H9 (cell line): ENCODE data around the gene CMTM7. TPM values are rescaled to one million over a fixed set of nuclear protein-coding genes. Genes with fewer than 3 reads are reported as not detected.

Experiments used
- DNase-seq: peaks from one replicate; pipeline ENCODE4 v3.0.0-alpha.2; 2017
- H2AFZ ChIP-seq: one replicate; pipeline ENCODE4 v1.6.1; 2013; ENCODE audit warnings: mild to moderate bottlenecking, low read length, control low read depth, moderate library complexity
- H2AK5ac ChIP-seq: 2 replicates; pipeline ENCODE4 v1.6.1; 2013; ENCODE audit warnings: low read length, control low read depth, mixed read lengths; ENCODE audit not compliant: insufficient read length
- H2BK120ac ChIP-seq: one replicate; pipeline ENCODE4 v1.6.1; 2013; ENCODE audit warnings: low read depth, mild to moderate bottlenecking, low read length, control low read depth, inconsistent platforms; ENCODE audit not compliant: poor library complexity, severe bottlenecking
- H2BK12ac ChIP-seq: 2 replicates; pipeline ENCODE4 v1.6.1; 2013; ENCODE audit warnings: low read length, control low read depth, mixed read lengths, low read depth; ENCODE audit not compliant: insufficient read length
- H2BK15ac ChIP-seq: 2 replicates; pipeline ENCODE4 v1.6.1; 2013; ENCODE audit warnings: low read depth, low read length, control low read depth
- H2BK20ac ChIP-seq: one replicate; pipeline ENCODE4 v1.6.1; 2013; ENCODE audit warnings: low read depth, mild to moderate bottlenecking, low read length, control low read depth, inconsistent platforms; ENCODE audit not compliant: poor library complexity, severe bottlenecking
- H2BK5ac ChIP-seq: 2 replicates; pipeline ENCODE4 v1.6.1; 2013; ENCODE audit warnings: low read length, control low read depth, mixed read lengths; ENCODE audit not compliant: insufficient read length
- H3K14ac ChIP-seq: 2 replicates; pipeline ENCODE4 v1.6.1; 2013; ENCODE audit warnings: low read length, control low read depth; ENCODE audit not compliant: insufficient read depth
- H3K18ac ChIP-seq: 2 replicates; pipeline ENCODE4 v1.6.1; 2013; ENCODE audit warnings: low read depth, mild to moderate bottlenecking, mixed read lengths, low read length, control low read depth; ENCODE audit not compliant: insufficient read length
- H3K23ac ChIP-seq: 2 replicates; pipeline ENCODE4 v1.6.1; 2013; ENCODE audit warnings: low read length, control low read depth, mixed read lengths, low read depth; ENCODE audit not compliant: insufficient read length
- H3K23me2 ChIP-seq: 2 replicates; pipeline ENCODE4 v1.6.1; 2013; ENCODE audit warnings: low read depth, mild to moderate bottlenecking, mixed read lengths, low read length, control low read depth; ENCODE audit not compliant: insufficient read length, poor library complexity, severe bottlenecking
- H3K27ac ChIP-seq: 2 replicates; pipeline ENCODE4 v1.5.1; 2013; ENCODE audit warnings: low read length, control low read depth, mixed read lengths, low read depth; ENCODE audit not compliant: insufficient read length
- H3K27me3 ChIP-seq: 2 replicates; pipeline ENCODE4 v1.6.1; 2013; ENCODE audit warnings: low read length, control low read depth, inconsistent platforms; ENCODE audit not compliant: insufficient read depth
- H3K4ac ChIP-seq: 2 replicates; pipeline ENCODE4 v1.6.1; 2013; ENCODE audit warnings: low read depth, mild to moderate bottlenecking, control low read depth, inconsistent platforms, low read length, moderate library complexity
- H3K4me1 ChIP-seq: 2 replicates; pipeline ENCODE4 v1.6.1; 2013; ENCODE audit warnings: low read length, control low read depth, inconsistent platforms; ENCODE audit not compliant: insufficient read depth
- H3K4me2 ChIP-seq: 2 replicates; pipeline ENCODE4 v1.6.1; 2013; ENCODE audit warnings: low read length, control low read depth, mixed read lengths; ENCODE audit not compliant: insufficient read length, insufficient read depth
- H3K56ac ChIP-seq: 2 replicates; pipeline ENCODE4 v1.6.1; 2013; ENCODE audit warnings: low read depth, mild to moderate bottlenecking, mixed read lengths, low read length, control low read depth; ENCODE audit not compliant: insufficient read length
- H3K79me1 ChIP-seq: 2 replicates; pipeline ENCODE4 v1.6.1; 2013; ENCODE audit warnings: low read depth, mild to moderate bottlenecking, moderate library complexity, low read length, control low read depth, inconsistent platforms; ENCODE audit not compliant: insufficient read depth, poor library complexity, severe bottlenecking
- H3K79me2 ChIP-seq: 2 replicates; pipeline ENCODE4 v1.6.1; 2013; ENCODE audit warnings: low read length, control low read depth, inconsistent platforms; ENCODE audit not compliant: insufficient read depth
- H3K9ac ChIP-seq: 2 replicates; pipeline ENCODE4 v1.6.1; 2013; ENCODE audit warnings: low read length, control low read depth, mixed read lengths; ENCODE audit not compliant: insufficient read length; ENCODE audit errors: extremely low read depth
- H3K9me3 ChIP-seq: one replicate; pipeline ENCODE4 v1.6.1; 2013; ENCODE audit warnings: low read depth, low read length, inconsistent platforms; ENCODE audit not compliant: control insufficient read depth
- H3T11ph ChIP-seq: one replicate; pipeline ENCODE4 v1.6.1; 2013; ENCODE audit warnings: mild to moderate bottlenecking, low read length, control low read depth, inconsistent platforms
- H4K20me1 ChIP-seq: one replicate; pipeline ENCODE4 v1.6.1; 2013; ENCODE audit not compliant: control insufficient read depth, insufficient read length, insufficient read depth
- H4K5ac ChIP-seq: 2 replicates; pipeline ENCODE4 v1.6.1; 2013; ENCODE audit warnings: low read depth, mild to moderate bottlenecking, mixed read lengths, low read length, control low read depth; ENCODE audit not compliant: insufficient read length
- H4K8ac ChIP-seq: replicated peaks from 2 replicates; pipeline ENCODE4 v1.6.1; 2013; ENCODE audit warnings: low read length, control low read depth, mixed read lengths, low read depth; ENCODE audit not compliant: insufficient read length
- H4K91ac ChIP-seq: 2 replicates; pipeline ENCODE4 v1.6.1; 2013; ENCODE audit warnings: low read depth, mild to moderate bottlenecking, moderate library complexity, mixed read lengths, low read length, control low read depth; ENCODE audit not compliant: insufficient read length
- H3K27ac Mint-ChIP-seq, 3 experiments: 2 replicates in 2 of 3; 3 replicates in 1 of 3; pipeline ENCODE4 v1.8.0; 2020 to 2021; ENCODE audit warnings: mixed read lengths in 3 of 3, mild to moderate bottlenecking in 1 of 3, moderate library complexity in 1 of 3
- H3K27me3 Mint-ChIP-seq: 2 replicates; pipeline ENCODE4 v1.8.0; 2021; ENCODE audit warnings: low read depth, mild to moderate bottlenecking, moderate library complexity, mixed read lengths
- H3K36me3 Mint-ChIP-seq, 3 experiments: 2 replicates in 2 of 3; 3 replicates in 1 of 3; pipeline ENCODE4 v1.8.0; 2020 to 2021; ENCODE audit warnings: low read depth in 3 of 3, mixed read lengths in 3 of 3; ENCODE audit not compliant: insufficient read depth in 1 of 3
- H3K4me1 Mint-ChIP-seq, 2 experiments: 2 replicates each; pipeline ENCODE4 v1.8.0; 2020; ENCODE audit warnings: mixed read lengths in 2 of 2
- H3K4me3 Mint-ChIP-seq, 2 experiments: 2 replicates in 1 of 2; 3 replicates in 1 of 2; pipeline ENCODE4 v1.8.0; 2020 to 2021; ENCODE audit warnings: mild to moderate bottlenecking in 2 of 2, mixed read lengths in 2 of 2, moderate library complexity in 1 of 2
- H3K9me3 Mint-ChIP-seq, 2 experiments: 2 replicates in 1 of 2; 3 replicates in 1 of 2; pipeline ENCODE4 v1.8.0; 2020; ENCODE audit warnings: mild to moderate bottlenecking in 2 of 2, mixed read lengths in 2 of 2, moderate library complexity in 1 of 2
- CTCF ChIP-seq: fragments of 200-600 bp; sonication (generic); conservative IDR thresholded peaks from 3 replicates; pipeline ENCODE4 v1.8.0; 2021; ENCODE audit warnings: antibody characterized with exemption, mild to moderate bottlenecking
- WGBS: extraction: QIAGEN DNeasy Blood & Tissue Kit; methylation state at CpG from one replicate; pipeline ENCODE4 v1.1.7; 2013; ENCODE audit warnings: missing lambda C conversion rate, low lambda C conversion rate, mixed read lengths; ENCODE audit not compliant: insufficient read length; ENCODE audit errors: extremely low coverage; 5-methylcytosine and 5-hydroxymethylcytosine counted together
- total RNA-seq: library from RNA; stranded (reverse); gene quantifications from 2 replicates; pipeline ENCODE4 v1.2.1, GENCODE V29; 2021

Gene CMTM7
- total RNA-seq, 1 experiment from 2014 or later, result 23.9 TPM

- H2BK20ac ChIP-seq, result no peak overlapping the region
- no peaks in the 10 kb centered on the region for H3K79me2 ChIP-seq
- no peak overlapping the region for H2AFZ ChIP-seq
- H3K27me3 Mint-ChIP-seq, result no peaks in the 10 kb centered on the region
- no peak for DNase-seq
- TF ChIP-seq CTCF, result no peak
- H3K36me3 Mint-ChIP-seq, result no peaks in the 10 kb centered on the region; a peak in 1 of 7 replicates
- H3K14ac ChIP-seq, result no peak overlapping the region
- no peak overlapping the region for H4K8ac ChIP-seq
- H3K79me1 ChIP-seq, result no peaks in the 10 kb centered on the region
- H2BK12ac ChIP-seq, result no peak overlapping the region
- H3K18ac ChIP-seq, result no peak overlapping the region
- no CpG with 5 or more reads among the region's 12 CpGs for WGBS
- no peak overlapping the region for H3K23ac ChIP-seq
- H4K91ac ChIP-seq, result no peak overlapping the region
- H3K9me3 ChIP-seq, result no peaks in the 10 kb centered on the region
- H3K27me3 ChIP-seq, result no peaks in the 10 kb centered on the region
- no peak overlapping the region for H3K4me2 ChIP-seq
- H2BK15ac ChIP-seq, result no peak overlapping the region
- H3T11ph ChIP-seq, result no peak overlapping the region
- no peak overlapping the region for H3K27ac ChIP-seq
- H3K27ac Mint-ChIP-seq, result no peak overlapping the region
- H2BK5ac ChIP-seq, result no peak overlapping the region
- H4K20me1 ChIP-seq, result no peaks in the 10 kb centered on the region
- H3K4me1 Mint-ChIP-seq, result peaks cover 11 to 13% of the 10 kb centered on the region in 2 experiments
- no peak overlapping the region for H2AK5ac ChIP-seq
- H2BK120ac ChIP-seq, result no peak overlapping the region
- no peaks in the 10 kb centered on the region for H3K4me1 ChIP-seq
- no peak overlapping the region for H3K4me3 Mint-ChIP-seq
- no peaks in the 10 kb centered on the region for H3K9me3 Mint-ChIP-seq
- H3K23me2 ChIP-seq, result no peaks in the 10 kb centered on the region
- H3K56ac ChIP-seq, result no peak overlapping the region
- H3K9ac ChIP-seq, result no peak overlapping the region
- no peak overlapping the region for H4K5ac ChIP-seq
- H3K4ac ChIP-seq, result no peak overlapping the region
These were observed 41.3 kb downstream of the CMTM7 start for GRCh38 chr3:32432711-32433530.
